ENCODE data around the gene NCOA5. TPM values are rescaled to one million over a fixed set of nuclear protein-coding genes. Genes with fewer than 3 reads are reported as not detected.

The NCOA5 gene
- total RNA-seq, 1 donor, result 19.7 TPM

DNA sequence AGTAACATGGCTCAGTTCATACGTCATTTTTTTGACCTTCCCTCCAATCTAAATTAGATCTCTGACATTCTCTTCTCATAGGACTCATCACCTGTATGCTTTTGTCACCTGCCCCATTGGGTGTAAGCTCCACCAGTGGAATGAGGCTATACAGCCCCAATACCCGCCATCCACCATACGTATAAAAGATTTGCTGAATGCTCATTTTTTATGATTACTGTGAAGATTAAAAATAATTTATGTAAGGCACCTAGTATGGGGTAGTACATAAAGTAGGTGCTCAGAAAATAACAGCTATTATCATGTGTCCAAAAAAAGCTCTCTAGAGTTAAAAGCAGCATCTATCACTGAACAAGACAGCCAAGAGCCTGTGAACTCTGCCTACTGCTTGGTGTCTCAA lies 24.1 kb downstream of the NCOA5 start:
- no peak for DNase-seq (ENCODE audit: low read depth in 2 of 3, low spot score in 2 of 3)

DNA sequence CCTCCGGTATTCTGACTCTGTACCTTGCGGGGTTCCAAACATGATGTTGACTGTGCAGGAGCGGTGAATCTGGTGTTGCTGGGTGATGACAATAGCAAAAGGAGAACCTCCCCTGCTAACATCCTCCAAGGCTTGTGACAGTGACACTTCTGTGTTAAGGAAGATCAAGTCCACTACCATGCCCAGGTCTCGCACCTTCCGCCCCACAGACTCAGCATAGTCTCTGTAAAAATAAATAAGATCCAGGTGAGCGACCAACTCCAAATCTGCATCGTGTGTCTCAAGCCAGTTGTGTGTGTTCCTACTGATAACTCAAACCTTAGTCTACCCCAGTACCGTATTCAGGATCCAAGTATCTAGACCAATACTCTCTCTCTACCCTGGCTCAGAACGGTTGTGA lies 24.8 kb downstream of the NCOA5 start:
- DNase-seq (ENCODE audit: low read depth in 2 of 3, low spot score in 2 of 3), result no peak

DNA sequence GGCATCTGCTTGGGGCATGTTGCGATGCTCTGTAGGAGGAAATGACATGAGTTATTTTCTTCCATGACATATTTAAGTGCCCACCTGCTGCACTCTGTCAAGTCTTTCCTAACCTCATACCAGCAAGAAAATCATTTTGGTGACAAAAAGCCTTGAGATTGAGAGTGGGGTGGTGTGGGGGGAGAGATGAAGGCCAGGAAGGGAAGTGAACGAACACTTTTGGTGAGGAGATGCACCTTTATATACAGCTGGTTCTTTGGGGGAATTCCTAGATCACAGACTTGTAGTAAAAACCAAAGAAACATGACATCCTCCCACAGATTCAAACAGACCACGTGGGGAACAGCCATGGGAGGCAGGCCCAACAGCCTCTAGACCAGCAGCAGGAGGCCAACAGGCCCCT lies 26.1 kb downstream of the NCOA5 start:
- no peak for DNase-seq (ENCODE audit: low read depth in 2 of 3, low spot score in 2 of 3)

DNA sequence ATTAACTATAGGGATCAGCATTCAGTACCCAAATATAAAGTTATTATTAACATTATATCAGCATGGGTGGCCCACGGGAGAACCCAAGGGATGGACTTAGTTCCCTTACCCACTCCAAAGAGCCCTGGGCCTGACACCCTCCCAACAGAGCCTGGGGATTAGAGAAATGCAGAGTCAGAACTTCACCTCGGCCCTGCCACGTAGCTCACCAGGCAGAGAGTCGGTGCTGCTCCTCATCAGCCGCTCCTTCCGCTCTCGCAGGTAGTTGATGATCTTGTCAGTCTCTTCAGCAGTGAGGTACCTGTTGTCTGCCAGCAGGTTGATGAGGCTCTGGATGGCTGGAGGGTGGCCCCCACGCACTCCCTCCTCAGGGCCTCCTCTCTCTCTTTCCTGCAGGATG lies 26.6 kb downstream of the NCOA5 start:
- no peak for DNase-seq (ENCODE audit: low read depth in 2 of 3, low spot score in 2 of 3)

- DNase-seq (ENCODE audit: low read depth in 2 of 3, low spot score in 2 of 3), result no peak
Measured at GRCh38 chr20:46062621-46063020, 27.1 kb downstream of the NCOA5 start.

GRCh38 chr20:46062151-46062550 lies 27.6 kb downstream of the NCOA5 start:
- DNase-seq (ENCODE audit: low read depth in 2 of 3, low spot score in 2 of 3), result no peak

- DNase-seq (ENCODE audit: low read depth in 2 of 3, low spot score in 2 of 3), result no peak
Measured at GRCh38 chr20:46060975-46061374, 28.8 kb downstream of the NCOA5 start.

- peak in 1 of 3 donors; percentile 12 for DNase-seq (ENCODE audit: low read depth in 2 of 3, low spot score in 2 of 3)
Measured at GRCh38 chr20:46060301-46060881, 29.4 kb downstream of the NCOA5 start.

DNA sequence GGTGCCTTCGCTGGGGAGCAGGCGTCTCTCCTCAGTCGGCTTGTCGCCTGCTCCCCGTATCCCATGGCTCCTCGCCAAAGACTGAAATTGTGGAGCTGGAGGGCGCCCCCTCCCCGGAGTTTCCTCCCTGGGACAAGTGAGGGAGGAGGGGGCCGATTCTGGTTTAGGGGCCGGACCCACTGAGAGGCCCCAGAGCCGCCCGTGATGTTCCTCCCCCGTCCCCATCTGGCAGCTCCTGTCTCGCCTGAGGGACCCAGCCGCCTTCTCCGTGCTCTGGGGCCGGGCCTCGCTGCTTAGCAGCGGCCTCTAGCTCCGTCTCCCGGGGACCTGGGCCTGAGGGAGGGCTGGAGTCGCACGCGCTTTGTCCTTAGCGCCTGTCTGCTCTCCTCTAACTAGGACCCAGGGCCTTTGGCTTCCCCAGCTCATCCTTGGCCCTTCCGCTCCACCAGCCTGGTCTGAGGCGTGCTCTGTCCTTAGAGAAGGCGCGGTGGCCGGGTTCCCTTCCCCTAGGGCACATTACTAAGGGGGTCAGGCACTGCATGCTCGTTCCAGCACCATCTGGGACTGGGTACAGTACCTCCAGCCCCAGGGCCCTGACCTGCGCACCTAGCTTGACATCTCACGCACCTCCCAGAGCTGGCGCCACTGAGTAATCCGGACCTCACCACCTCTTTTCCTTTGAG lies 31.0 kb downstream of the NCOA5 start:
- no peak for DNase-seq (ENCODE audit: low read depth in 2 of 3, low spot score in 2 of 3)

DNA sequence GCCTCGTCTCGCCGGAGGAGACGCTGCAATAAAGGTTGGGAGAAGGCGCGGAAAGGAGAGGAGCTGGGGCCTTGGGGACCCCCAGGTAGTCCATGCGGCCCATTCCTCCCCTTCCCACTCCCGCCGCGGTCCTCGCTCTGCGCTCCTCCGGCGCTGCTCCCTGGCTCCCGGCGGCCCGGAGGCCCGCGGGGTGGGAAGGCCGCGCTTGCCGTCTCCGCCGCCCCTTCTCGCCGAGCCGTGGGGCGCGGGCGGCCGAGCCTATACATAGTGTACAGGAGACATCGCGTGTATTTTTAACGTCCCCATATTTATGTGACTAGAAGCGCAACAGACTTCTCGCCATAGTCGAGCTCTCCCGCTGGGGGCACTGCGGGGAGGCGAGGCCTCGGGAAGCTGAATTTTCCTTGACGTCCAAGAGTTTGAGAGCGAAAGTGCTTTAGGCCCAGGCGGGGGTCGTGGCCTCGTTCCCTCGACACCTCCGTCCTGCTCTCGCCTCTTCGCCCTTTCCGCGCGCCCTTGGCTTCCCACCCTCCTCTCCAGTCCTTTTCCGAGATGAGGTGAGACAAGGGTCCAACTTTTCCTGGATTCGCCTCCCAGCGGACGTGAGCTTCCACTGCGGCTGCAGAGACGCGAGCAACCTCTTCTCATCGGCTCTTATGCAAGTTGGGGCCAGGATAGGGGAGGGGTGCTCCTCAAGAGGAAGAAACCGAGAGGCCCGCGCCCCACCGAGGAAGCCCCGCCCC lies 31.7 kb downstream of the NCOA5 start:
- peak in 1 of 3 donors; percentile 45 for DNase-seq (ENCODE audit: low read depth in 2 of 3, low spot score in 2 of 3)

DNA sequence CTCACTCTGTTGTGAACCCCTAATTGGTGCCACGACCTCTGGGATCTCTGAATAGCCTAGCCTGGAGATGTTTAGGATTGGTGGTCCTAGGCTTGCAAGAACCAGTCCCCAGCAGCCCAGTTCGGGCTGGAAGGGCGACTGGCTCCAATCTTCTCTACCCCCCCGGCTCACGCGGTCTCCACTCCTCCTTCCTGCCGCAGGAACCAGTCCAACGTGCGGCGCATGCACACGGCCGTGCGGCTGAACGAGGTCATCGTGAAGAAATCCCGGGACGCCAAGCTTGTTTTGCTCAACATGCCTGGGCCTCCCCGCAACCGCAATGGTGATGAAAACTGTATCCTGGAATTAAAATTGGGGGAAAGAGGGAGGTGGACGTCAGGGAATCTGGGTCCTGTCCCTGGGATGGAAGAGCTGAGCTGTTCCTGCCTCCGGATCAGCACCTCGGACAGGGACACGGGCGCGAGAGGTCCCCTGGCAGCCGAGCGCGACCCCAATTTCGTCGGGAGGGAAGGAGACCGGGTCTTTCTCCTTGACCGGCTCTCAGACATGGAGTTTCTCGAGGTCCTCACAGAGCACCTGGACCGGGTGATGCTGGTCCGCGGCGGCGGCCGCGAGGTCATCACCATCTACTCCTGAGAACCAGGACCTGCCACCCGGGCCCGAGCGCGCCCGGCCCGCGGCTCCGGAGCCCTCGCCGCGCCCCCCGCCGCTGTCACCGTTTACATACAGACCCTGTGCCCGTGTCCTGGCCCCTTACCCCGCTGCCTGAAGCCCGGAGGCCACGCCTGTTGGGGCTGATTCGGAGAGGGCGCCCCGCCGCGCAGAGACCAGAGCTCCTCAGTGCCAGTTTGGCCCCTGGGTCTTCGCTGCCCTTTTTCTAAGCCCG lies 32.5 kb downstream of the NCOA5 start:
- DNase-seq (ENCODE audit: low read depth in 2 of 3, low spot score in 2 of 3), result peak in 2 of 3 donors; percentile 45 to 67

DNA sequence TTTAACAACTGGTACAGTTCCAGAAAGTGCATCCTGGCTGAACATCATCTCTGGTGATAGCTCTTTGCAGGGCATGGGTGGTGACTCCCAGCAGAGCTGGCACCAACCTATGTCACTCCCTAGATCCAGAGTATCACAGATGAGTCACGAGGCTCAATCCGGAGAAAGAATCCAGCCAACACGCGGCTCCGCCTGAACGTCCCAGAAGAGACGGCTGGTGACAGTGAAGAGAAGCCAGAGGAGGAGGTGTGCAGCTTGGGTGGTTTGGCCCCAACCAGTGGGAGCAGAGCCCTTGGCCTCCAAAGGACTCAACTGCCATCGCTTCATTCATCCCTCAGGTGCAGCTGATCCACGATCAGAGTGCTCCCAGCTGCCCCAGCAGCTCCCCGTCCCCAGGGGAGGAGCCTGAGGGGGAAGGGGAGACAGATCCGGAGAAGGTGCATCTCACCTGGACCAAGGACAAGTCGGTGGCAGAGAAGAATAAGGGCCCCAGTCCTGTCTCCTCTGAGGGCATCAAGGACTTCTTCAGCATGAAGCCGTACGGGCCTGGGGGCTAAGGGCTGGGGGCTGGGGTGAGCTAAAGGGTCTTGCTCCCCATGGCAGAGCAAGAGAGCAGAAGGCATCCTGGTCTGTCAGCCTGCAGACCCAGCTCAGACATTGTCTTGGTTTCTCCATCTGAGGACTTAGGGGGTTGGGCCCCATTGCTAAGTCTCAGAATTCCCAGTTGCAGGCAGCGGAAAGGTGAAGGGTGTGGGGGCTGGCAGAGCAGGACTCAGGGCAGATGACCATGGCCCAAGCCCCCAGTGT lies 33.5 kb downstream of the NCOA5 start:
- DNase-seq (ENCODE audit: low read depth in 2 of 3, low spot score in 2 of 3), result no peak

GRCh38 chr20:46055269-46055668 lies 34.5 kb downstream of the NCOA5 start:
- no peak for DNase-seq (ENCODE audit: low read depth in 2 of 3, low spot score in 2 of 3)

GRCh38 chr20:46054606-46055005 lies 35.2 kb downstream of the NCOA5 start:
- no peak for DNase-seq (ENCODE audit: low read depth in 2 of 3, low spot score in 2 of 3)

DNA sequence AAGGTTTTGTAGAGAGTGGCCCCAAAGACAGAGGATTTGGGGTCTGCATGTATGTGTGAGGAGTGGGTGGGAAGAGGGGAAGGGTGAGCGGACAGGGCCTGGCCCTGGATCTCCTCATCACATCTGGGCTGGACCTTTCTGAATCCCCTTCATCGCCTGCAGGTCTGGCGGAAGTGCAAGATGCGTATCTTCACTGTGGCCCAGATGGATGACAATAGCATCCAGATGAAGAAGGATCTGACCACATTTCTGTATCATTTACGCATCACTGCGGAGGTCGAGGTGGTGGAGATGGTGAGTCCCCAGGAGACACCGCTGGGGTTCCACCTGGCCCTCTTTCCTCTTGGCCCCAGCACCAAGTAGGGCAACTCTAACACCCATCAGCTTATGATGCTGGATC lies 36.3 kb downstream of the NCOA5 start:
- no peak for DNase-seq (ENCODE audit: low read depth in 2 of 3, low spot score in 2 of 3)

DNA sequence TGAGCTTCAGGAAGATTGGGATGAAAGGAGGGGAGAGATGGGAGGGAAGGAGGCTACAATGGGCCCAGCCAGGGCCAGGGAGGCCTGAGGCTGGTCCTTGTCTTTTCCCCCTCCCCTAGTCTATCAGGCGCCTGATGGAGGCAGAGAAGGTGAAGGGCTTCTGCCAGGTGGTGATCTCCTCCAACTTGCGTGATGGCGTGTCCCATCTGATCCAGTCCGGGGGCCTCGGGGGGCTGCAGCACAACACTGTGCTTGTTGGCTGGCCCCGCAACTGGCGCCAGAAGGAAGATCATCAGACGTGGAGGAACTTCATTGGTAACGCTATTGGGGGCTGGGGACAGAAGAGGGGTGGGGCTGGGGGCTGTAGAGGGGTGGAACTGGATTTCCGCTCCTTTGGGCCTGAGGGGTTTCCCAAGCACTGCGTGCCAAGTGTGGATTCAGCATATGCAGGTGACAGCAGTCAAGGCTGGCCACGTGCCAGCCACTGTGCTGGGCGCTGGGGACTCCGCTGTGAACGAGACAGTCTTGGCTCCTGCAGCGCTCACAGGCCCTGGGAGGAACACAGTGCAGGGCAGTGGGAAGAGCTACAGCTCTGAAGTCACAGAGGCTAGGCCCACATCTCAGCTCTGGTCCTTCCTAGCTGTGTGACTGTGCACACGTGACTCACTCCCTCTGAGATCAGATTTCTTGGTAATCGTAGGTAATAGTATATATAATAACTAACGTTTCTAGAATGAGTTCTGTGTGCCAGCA lies 38.0 kb downstream of the NCOA5 start:
- no peak for DNase-seq (ENCODE audit: low read depth in 2 of 3, low spot score in 2 of 3)

- DNase-seq (ENCODE audit: low read depth in 2 of 3, low spot score in 2 of 3), result no peak
Measured at GRCh38 chr20:46050885-46051284, 38.9 kb downstream of the NCOA5 start.

GRCh38 chr20:46050444-46050843 lies 39.3 kb downstream of the NCOA5 start:
- DNase-seq (ENCODE audit: low read depth in 2 of 3, low spot score in 2 of 3), result no peak

DNA sequence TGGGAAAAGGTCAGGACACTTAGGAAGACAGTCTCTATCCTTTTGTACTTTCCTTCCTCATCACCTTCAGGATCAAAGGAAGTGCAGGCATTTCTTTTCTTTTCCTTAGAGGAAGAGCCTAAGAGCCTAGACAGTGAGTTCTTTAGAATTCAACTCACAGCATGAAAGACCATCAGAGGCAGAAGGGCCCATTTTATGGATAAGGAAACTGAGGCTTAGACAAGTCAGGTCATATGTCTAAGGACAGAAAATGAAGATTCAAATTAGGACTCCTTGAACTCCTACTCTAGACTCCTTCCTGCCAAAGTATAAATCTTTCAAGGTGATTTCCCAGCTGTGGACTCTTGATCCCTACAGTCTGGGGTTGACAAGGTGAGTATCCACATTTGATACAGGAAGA lies 39.9 kb downstream of the NCOA5 start:
- no peak for DNase-seq (ENCODE audit: low read depth in 2 of 3, low spot score in 2 of 3)

DNA sequence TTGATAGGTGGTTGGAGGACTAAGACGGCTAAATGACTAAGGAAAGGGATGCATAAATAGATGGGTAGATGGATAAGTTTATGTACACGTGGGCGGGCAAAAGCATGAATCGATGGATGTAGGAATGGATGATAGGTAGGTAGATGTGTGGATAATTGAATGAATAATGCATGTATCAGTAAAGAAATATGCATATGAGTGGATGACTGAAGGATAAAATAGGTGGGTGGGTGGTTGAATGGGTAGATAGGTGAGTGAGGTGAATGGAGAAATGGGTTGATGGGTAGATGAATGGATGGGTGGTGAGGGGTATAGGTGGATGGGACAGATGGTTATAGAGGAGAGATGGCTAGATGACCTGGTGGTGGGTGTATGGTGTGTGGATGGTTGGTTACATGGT lies 40.6 kb downstream of the NCOA5 start:
- no peak for DNase-seq (ENCODE audit: low read depth in 2 of 3, low spot score in 2 of 3)
